C1 segment of cervical spinal cord (tissue), 14 donors: ENCODE results near the gene IFRD2.

Experiments
- DNase-seq, 14 donors: peaks; one replicate each; lab custom pipeline; 2025; lab: John Stamatoyannopoulos, UW

The IFRD2 gene, protein sequence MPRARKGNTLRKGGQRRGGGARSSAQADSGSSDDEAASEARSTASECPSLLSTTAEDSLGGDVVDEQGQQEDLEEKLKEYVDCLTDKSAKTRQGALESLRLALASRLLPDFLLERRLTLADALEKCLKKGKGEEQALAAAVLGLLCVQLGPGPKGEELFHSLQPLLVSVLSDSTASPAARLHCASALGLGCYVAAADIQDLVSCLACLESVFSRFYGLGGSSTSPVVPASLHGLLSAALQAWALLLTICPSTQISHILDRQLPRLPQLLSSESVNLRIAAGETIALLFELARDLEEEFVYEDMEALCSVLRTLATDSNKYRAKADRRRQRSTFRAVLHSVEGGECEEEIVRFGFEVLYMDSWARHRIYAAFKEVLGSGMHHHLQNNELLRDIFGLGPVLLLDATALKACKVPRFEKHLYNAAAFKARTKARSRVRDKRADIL

DNA sequence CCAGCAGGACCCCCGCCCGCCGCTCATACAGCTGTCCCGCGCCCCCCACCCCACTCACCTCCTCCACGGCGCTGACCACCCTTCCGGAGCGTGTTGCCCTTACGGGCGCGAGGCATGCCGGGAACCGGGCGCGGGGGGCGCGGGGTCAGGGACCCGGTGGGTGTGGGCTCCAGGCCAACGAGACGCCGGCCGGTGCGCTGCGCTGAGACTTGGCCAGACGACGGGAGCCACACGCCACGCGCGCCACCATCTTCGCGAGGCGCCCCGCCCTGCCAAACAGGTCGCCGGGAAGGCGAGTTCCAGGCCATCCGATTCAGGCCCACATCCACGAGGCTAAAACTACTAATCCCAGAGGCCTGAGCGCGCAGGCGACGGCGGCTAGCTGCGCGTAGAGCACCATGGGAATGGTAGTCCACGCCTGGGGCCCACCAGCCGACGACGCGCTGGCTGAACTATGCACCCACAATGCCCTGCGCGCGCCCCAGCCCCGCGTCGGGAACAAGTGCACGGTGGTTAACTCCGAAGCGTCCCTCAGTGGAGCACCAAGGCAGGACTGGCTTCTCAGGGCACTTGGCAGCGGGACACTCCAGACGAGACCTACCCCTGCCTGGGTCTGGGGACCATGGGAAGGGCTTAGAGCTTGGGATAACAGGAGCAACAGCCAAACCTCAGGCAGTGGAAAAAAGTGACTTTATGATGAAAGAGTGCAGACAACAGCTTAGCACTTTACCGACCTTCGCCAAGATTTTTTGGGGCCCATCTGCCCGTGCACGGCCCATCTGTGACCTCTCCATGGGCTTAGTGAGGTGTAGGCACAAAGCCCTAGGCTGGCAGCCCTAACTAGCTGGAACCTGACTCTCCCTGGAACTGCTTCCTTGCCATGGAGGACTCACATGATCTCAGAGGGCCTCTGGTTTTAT, at the start of gene IFRD2:
Gene IFRD2 (minus strand): TSS at position 271 of the 920 bp plus-strand sequence. CDS start 155 bp downstream, at position 116.
- DNase-seq = peak; percentile 68 to 98 (median 96)

DNA sequence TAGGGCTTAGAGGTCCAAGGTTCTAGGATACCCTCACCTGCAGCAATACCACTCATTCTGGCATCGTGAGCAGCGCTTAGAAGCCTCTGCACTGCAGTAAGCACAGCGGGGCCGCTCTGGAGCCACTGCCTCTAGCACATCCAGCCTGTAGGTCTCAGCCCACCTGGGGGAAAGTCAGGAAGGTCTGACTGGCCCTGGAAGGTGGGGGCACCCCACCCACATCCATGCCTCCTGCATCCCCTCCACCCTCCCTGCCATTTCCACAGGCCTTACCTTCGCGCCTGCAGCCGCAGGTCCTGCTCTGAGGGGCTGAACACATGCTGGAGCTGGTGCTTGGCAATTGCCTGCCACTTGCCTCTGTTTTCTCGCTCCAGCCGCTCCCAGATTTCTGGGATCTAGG, 49.3 kb upstream of the IFRD2 start:
- no peak for DNase-seq

DNA sequence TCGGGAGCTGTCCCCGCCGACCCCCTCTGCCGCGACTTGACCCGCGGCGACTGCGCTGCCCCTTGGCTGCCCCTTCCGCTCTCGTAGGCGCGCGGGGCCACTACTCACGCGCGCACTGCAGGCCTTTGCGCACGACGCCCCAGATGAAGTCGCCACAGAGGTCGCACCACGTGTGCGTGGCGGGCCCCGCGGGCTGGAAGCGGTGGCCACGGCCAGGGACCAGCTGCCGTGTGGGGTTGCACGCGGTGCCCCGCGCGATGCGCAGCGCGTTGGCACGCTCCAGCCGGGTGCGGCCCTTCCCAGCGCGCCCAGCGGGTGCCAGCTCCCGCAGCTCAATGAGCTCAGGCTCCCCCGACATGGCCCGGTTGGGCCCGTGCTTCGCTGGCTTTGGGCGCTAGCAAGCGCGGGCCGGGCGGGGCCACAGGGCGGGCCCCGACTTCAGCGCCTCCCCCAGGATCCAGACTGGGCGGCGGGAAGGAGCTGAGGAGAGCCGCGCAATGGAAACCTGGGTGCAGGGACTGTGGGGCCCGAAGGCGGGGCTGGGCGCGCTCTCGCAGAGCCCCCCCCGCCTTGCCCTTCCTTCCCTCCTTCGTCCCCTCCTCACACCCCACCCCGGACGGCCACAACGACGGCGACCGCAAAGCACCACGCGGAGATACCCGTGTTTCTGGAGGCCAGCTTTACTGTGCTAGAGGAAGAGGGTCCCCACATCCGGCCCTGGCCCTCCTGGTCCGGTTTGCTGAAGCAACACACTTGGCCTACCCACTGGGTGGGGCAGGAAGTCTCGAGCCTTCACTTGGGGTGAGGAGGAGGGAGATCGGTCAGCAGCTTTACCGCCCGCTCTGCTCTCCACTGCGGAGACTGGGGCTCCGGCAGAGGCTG, 48.5 kb upstream of the IFRD2 start, which contains the start of gene RASSF1:
Gene RASSF1 (minus strand): TSS at position 389 of the 882 bp plus-strand sequence. CDS start 31 bp downstream, at position 358.
- peak in 4 of 14 donors; percentile 32 to 38 (median 36) for DNase-seq

DNA sequence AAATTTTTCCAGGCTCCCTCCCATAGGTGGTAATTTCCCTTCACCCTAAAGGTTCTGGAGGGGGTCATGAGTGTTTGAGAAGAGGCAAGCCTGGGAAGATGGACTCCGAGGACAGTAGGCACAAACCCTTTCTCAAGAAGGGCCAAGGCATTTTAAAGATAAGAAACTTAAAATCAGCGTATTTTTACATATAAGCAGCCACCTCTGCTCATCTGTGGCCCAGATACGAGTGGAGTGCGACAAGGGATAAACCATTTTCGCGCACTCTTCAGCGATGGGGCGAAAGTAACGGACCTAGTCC, 47.9 kb upstream of the IFRD2 start:
- no peak for DNase-seq

DNA sequence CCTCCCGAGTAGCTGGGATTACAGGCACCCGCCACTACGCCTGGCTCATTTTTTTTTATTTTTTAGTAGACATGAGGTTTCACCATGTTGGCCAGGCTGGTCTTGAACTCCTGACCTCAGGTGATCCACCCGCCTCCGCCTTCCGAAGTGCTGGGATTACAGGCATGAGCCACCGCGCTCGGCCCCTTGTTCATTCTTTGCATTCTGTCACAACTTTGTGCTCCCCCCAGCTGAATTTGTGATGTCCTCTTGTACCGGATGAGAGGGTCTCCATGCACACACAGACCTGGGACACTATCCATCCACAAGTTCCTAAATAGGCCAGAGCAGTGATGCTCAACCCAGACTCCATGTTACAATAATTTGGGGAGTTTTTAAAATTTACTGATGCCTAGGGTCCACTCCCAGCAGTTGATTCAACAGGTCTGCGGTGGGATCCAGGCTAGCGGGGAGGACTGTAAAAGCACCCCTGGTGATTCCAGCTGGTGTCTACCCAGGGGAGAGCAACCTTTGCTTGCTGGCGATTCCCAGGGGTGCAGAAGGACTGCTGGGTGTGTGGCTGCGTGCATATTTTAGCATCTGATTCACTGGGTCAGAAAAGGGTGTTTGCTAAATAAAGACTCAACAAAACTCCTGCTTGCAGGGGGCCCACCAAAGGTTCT, 47.4 kb upstream of the IFRD2 start:
- DNase-seq = no peak

DNA sequence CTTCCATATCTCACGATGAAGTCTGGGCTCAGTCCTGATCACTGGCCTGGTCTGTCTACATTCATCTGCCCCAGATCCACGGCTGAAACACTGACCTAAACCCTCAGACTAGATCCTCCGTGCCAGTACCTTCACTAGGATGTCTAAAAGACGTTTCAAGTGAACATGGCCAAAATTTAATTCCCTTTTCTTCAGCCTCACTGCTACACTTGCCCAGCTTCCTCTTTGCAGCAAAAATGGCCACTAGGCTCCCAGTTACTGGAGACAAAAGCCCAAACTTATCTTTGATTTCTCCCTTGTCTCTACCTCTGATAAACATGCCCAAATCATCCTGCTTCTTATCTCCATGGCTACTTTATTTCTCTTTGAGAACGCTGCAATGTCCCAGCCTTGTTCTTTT, 46.7 kb upstream of the IFRD2 start:
- DNase-seq = no peak

DNA sequence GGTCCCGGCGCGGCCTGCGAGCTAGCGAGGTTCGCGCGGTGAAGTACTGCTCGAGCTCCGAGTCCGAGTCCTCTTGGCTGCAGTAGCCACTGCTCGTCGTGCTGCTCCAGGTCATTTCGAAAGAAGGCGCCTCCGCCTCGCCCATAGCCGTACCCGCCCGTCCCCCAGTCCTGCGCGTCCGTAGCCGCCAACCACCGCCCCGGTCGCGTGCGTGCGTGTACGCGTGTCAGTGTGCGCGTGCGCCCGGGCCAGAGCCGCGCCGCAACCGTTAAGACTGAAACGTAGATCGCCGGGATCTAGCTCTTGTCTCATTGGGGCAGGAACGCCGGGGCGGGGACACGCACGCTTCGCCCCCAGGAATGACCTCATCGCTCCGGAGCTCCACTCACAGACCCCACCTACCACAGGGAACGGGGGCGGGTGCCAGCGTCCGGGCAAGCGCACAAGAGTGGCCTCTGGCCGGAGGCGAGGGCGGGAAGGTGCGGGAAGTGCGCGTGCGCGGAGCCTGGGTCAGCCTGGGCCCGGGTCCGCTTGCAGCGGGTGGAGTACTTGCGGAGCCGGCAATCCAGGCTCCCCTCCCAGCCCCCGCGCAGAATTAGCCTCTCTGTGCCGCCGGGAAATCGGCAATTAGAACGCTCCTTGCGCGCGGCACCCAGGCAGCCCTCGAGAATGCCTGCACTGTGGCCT, 45.1 kb upstream of the IFRD2 start:
- peak; percentile 82 to 99 (median 96) for DNase-seq

DNA sequence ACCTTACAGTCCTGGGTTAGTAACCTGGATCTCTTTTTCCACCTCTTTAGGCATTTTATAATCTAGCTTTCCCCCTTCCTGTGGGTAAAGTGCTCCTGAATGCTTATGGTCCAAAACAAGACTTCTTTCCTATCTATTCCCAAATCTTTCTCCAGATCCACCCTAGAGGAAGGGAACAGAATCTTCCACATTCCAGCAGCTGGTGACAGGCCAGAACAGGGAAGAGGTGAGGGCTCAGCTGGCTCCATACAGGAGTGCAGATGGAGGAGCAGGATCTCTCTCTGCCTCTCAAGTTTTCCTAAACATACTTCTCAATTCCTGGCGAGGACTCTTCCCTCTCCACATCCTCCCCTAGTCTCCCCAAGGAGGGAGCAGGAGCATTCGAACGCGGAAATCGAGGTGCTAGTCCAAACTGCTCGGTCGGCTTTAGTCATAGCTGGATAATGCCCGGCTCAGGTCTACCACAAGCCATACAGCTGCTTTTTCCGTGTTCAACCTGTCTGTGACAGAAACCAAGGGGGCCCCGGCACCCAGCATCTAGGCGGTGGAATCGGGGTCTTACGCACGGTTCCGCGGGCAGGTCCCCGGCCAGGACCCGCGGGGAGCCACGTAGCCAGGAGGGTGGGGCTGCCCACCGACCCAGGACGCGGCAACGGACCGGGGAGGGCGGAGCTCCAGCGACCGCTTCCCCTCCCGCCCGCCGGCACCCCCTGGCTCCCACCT, 44.4 kb upstream of the IFRD2 start:
- DNase-seq = peak in 3 of 14 donors; percentile 52 to 53 (median 53)

DNA sequence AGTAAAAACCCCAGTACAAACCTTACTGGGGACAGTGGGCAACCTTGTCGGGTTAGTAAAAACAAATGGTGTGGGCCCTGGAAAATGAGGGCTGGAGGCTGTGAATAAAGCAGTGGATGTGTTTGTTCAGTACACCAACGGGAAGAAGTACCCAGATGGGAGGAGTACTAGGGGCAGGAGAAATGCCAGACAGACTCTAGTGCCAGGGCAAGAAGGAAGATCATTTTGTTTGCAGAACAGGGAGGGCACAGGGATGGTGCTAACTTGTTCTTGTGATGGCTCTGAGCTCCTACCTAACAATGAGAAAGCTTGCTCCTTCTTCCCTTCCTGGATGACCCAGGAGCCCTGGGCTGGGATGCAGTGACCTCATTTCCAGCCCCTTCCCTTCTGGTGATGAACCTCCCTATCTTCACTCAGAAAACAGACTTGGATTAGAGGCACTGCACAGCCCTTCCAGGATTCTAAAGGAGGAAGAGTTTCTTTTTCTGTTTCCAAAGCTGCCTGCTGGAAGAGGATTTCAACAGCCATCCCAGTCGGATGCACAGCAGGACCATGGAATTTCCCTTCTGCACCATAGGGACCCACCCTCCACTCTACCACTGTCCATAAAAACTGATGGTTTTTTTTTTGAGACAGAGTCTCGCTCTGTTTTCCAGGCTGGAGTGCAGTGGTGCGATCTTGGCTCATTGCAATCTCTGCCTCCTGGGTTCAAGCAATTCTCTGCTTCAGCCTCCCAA, 42.3 kb upstream of the IFRD2 start:
- DNase-seq = no peak

DNA sequence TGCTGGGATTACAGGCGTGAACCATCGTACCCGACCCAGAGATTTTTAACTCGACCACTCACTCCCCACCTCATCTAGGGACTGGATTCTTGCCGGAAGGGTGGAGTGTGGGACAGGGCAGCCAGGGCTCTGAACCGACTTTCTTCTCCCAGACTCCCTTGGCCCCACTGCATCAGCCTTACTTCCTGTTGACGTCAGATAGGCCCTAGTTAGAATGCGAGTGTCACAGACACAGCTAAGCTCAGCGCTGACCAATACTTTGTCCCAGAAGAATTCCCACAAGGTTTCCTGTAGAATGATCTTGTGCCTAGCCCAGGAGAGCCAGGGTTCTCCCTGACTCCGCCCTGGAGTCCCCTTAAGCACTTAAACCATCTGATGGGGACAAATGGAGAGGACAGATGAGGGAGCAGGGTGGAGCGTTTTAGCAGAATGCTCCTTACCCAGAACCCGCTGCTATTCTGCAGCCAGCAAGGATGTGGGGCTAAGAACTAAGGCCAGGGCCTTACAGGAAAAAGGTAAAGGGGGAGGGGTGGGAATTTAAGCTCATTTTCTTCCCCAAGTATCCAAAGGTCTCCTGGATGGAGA, 41.6 kb upstream of the IFRD2 start:
- no peak for DNase-seq

DNA sequence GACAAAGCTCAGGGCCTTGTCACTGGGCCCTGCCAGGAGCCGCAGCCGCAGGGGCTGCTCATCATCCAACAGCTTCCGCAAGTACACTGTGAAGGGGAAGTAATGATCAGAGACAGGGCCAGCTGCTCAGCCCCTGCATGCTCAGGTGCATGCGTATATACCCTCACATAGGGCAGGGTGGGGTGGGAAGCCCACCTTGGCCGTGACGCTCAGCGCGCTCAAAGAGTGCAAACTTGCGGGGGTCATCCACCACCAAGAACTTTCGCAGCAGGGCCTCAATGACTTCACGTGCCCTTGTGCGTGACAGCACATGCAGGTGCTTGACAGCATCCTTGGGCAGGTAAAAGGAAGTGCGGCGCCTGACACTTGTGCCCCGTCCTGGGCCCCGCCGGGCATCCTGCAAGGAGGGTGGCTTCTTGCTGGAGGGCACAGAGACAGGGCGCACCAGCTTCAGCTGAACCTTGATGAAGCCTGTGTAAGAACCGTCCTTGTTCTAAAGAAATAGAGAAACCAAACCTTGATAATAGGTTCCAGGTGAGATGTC, 39.2 kb upstream of the IFRD2 start:
- DNase-seq = no peak

DNA sequence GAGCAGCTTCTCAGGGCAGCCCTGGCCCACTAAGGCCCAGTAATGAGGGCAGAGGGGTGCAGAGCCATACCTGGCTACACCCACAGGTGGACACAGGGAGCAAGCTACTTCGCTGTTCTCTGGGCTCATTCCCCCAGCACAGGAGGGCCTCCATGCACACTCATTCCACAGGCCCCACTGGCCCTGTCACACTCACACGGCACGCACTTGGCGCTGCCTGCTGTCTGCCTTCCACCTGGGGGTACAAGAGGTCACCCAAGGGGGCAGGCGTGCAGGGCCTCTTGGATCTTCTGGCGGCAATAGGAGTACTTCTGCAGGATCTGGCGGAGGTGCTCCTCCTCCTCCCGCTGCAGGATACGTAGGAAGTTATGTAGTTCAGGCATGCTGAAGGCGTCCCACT, 38.1 kb upstream of the IFRD2 start:
- no peak for DNase-seq

DNA sequence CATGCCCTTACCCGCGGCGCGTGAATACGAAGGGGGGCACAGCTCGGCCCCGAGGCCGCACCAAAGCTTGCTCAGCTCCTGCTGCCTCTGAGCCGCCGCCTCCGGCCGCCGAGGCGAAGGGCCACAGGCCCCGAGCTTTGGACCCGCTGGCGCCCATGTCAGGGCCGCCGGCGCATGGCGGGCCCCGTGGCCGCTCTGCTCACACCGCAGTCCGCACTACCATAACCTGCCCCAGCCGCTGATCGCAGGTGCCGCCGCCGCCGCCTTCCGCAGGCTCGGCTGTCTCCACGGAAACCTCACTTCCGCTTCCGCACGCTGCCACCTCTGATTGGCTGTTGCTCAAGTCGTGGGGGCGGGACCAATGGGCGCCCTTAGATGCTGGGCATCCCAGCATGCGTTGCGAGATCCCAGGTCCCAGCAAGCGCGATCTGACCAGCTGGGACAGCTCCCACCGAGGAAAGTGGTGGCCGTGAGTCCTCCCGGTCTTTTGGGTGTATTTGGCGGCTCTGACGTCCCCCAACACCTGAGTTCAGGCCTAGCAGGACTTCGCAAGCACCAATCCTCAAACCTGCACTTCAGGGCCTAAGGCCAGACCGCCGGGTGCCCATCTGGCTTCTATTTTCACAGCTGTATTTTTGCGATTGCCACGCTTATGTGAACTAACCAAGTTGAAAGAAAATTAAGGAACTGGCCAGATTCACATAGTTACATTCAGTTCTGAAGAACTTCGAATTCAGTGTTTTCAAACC, 35.9 kb upstream of the IFRD2 start, which contains the start of gene TUSC2:
Gene TUSC2 (minus strand): TSS at position 281 of the 749 bp plus-strand sequence. CDS start 124 bp downstream, at position 157.
- peak; percentile 52 to 95 (median 92) for DNase-seq

DNA sequence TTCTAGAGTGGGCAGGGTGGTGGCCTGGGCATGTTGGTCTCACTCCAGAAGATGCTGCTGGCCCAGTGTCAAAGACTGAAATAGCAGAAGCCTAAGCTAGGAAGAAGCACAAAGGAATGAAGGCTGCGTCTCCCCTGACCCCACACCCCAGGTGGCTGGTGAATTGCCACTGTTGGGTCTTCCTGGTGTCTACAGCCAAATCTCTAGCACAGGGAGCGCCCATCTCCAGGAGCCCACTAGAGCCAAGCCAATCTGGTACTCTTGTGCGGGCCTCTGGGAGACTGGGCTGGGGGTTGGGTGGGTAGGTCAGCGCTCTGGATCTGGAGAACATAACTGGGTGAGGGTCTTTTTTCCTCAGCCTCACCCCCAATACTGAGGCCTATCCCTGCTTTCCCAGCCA, 34.9 kb upstream of the IFRD2 start:
- no peak for DNase-seq

DNA sequence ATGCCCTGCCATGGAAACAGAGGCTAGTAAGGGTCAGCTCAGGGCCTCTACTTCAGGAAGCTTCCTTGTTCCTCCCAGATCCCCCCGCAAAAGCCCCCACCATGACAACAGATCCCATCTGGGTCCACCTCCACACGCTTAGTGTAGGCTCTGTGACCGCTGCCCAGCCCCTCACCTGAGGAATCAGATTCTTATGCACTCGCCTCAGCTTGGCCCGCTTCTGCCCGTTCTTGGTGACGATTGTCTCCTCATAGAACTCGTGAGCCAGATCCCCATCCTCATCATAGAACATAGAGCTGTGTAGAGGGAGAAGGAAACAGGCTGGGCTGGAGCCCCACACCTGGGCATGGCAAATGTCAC, 33.9 kb upstream of the IFRD2 start:
- no peak for DNase-seq

DNA sequence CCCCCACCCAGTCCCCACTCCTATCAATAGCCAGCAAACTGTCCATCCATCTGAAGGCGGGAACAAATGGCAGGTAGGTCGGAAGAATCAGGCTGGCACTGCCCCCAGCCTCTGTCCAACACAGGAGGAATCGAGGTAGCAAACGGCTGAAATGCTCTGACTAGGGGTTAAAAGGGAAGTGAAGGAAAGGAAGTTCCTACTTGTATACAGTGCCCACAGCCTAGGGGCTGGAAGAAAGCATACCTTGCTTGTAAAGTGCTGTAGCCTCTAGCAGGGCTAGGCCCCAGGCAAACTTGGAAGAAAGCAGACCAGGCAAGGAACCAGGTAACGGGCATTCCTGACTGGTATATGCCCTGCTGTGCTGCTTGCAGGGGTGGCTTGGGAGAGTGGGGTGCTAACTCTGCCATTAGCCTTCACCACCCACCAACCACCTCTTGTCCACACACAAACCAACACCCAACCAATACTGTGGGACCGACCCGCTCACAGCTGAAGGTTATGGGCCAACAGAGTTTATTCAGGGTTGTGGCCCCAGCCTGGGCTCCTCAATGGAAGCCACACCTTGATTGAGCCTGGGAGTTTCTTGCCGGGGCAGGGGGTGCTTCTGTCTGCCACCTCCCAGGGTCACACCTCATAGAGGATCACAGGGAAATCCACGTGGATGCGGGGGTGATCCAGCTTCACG, 33.4 kb upstream of the IFRD2 start:
- no peak for DNase-seq

DNA sequence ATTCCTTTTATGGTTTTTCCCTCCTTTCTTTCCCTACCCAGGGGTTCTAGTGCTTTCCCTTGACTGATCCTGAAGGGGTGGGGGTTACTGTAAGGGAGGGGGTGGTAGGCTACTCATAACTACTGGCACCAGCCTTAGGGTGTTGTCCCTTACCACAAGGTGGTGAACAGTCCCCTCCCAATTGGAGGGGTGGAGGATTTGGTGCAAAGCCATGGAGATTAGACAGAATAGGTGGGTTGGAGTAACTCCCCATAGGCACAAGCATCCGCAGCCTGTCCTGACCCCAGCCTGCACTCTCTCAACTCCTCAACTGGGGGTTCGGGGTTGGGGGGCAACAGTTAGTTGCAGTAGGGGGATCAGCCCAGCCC, 32.9 kb upstream of the IFRD2 start:
- no peak for DNase-seq
